ENCODE measurements around the gene CD300A. TPM values are rescaled to one million over a fixed set of nuclear protein-coding genes. Genes with fewer than 3 reads are reported as not detected.

CD300A gene
- total and polyA plus RNA-seq, 2 donors (not counting 1 experiment from before 2014, with no cell fraction given), result 2.4 to 5.7 TPM

GRCh38 chr17:74523308-74523707, 56.9 kb downstream of the CD300A start:
- Histone ChIP-seq H3K36me3 (replicated peaks in 1 of 2; ENCODE audit: control extremely low read depth in 1 of 2, control insufficient read depth in 1 of 2, extremely low read depth in 1 of 2, insufficient read depth in 2 of 2, low read length in 1 of 2) (no peaks in the 10 kb centered on the region), H3K4me1 (ENCODE audit: control insufficient read depth in 2 of 2, insufficient read depth in 2 of 2, low read length in 2 of 2) (peaks cover 24 to 30% of the 10 kb centered on the region in 2 donors), H4K20me1 (ENCODE audit: control insufficient read depth, insufficient read depth, low read length, poor library complexity, severe bottlenecking) (no peaks in the 10 kb centered on the region), H3K9ac (ENCODE audit: low read length) (no peak overlapping the region), H3K4me3 (ENCODE audit: control extremely low read depth in 1 of 5, extremely low read depth in 1 of 5, insufficient read depth in 1 of 5, low read depth in 2 of 5, low read length in 4 of 5) (no peak overlapping the region), H3K9me3 (ENCODE audit: control extremely low read depth in 1 of 3, control insufficient read depth in 2 of 3, insufficient read depth in 1 of 3, low read length in 2 of 3) (peaks cover 0 to 5% (median 0%) of the 10 kb centered on the region in 3 donors), H3K27ac (ENCODE audit: low read length in 2 of 2) (no peak overlapping the region), H2AFZ (ENCODE audit: insufficient read depth, low read depth, low read length, poor library complexity, severe bottlenecking) (no peak overlapping the region), H3K79me2 (ENCODE audit: control insufficient read depth, insufficient read depth, low read length) (no peaks in the 10 kb centered on the region), H3K4me2 (replicated peaks; ENCODE audit: low read depth, low read length, poor library complexity, severe bottlenecking) (no peak overlapping the region), H3K27me3 (replicated peaks in 1 of 4; ENCODE audit: control extremely low read depth in 1 of 4, control insufficient read depth in 3 of 4, insufficient read depth in 4 of 4, low read length in 3 of 4) (peaks cover 0 to 3% (median 0%) of the 10 kb centered on the region in 4 experiments)
- Mint-ChIP-seq H3K27ac (no peak overlapping the region), H3K9me3 (ENCODE audit: insufficient read depth) (no peaks in the 10 kb centered on the region), H3K4me3 (no peak overlapping the region), H3K27me3 (peaks cover 18% of the 10 kb centered on the region), H3K4me1 (peaks cover 18% of the 10 kb centered on the region)
- no peak for ATAC-seq (ENCODE audit: low read depth)
- CTCF ChIA-PET, result no interaction called here
- intact Hi-C loops (cut with micrococcal nuclease), result no loop called here
- TF ChIP-seq, protein P1, sequence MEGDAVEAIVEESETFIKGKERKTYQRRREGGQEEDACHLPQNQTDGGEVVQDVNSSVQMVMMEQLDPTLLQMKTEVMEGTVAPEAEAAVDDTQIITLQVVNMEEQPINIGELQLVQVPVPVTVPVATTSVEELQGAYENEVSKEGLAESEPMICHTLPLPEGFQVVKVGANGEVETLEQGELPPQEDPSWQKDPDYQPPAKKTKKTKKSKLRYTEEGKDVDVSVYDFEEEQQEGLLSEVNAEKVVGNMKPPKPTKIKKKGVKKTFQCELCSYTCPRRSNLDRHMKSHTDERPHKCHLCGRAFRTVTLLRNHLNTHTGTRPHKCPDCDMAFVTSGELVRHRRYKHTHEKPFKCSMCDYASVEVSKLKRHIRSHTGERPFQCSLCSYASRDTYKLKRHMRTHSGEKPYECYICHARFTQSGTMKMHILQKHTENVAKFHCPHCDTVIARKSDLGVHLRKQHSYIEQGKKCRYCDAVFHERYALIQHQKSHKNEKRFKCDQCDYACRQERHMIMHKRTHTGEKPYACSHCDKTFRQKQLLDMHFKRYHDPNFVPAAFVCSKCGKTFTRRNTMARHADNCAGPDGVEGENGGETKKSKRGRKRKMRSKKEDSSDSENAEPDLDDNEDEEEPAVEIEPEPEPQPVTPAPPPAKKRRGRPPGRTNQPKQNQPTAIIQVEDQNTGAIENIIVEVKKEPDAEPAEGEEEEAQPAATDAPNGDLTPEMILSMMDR (IDR thresholded peaks at IDR 0.05), result no peak
- TF ChIP-seq EZH2 (IDR thresholded peaks at IDR 0.05; ENCODE audit: borderline replicate concordance, insufficient read depth, low read depth, low read length, poor library complexity, severe bottlenecking), result no peak
- POLR2A ChIA-PET, result interaction anchor here (0.5 kb wide), 1 partner anchor 133 kb away, joined by 8 read pairs; no protein-coding TSS in a partner anchor
- DNase-seq, result no peak
- WGBS (ENCODE audit: insufficient coverage), result 100% methylated on average over 1 of the region's 3 CpGs

DNA sequence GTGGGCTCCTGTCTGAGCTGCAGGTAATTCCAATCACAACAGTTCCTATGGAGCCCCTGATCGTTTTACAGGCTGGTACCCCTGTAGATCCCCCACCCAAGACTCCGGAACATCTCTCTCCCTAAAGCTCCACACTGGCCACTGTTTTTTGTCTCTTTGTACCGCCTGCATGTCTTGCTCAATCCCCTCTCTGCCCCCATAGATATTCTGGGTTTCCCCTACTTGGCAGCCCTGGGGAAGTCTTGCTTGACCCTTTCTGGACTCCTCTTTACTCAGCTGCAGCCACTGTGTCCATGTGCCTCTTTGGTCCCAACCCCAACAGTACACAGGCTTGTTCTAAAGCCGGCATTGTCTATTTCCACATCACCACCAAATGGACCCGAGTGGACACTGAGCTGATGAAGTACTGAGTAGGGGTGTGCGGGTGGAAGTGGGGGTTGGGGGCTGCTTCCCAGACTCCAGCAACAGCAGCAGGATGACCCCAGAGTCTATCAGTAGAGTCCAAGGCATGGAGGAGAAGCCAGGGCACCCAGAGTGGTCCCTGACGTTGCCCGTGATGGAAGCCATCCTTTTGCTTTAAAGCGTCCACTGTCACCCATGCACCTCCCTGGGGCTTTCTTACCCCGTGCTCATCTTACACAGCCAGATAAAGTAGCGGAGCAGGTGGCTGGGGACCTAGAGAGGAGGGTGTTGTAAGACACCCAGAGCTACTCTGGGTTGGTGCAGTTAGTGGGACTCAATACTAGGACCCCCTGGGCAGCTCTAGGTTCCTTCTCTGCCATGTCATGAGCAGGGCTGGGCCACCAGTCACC, 58.4 kb downstream of the CD300A start:
- ChIA-PET POLR2A (interaction anchor here (0.6 kb wide), 2 partner anchors 27 to 70 kb away, joined by 3 to 5 read pairs; no protein-coding TSS in a partner anchor), CTCF (interaction anchor here (1.6 kb wide), 1 partner anchor 146 kb away, joined by 3 read pairs; no protein-coding TSS in a partner anchor)
- H3K79me2 ChIP-seq (ENCODE audit: control insufficient read depth, insufficient read depth, low read length), result no peaks in the 10 kb centered on the region
- ATAC-seq (ENCODE audit: low read depth), result no peak
- TF ChIP-seq, protein P1 (IDR thresholded peaks at IDR 0.05), result no peak
- TF ChIP-seq EZH2 (IDR thresholded peaks at IDR 0.05; ENCODE audit: borderline replicate concordance, insufficient read depth, low read depth, low read length, poor library complexity, severe bottlenecking), result no peak
- no peak overlapping the region for H3K27ac ChIP-seq (ENCODE audit: low read length in 2 of 2)
- H3K27ac Mint-ChIP-seq, result no peak overlapping the region
- H3K27me3 ChIP-seq (replicated peaks in 1 of 4; ENCODE audit: control extremely low read depth in 1 of 4, control insufficient read depth in 3 of 4, insufficient read depth in 4 of 4, low read length in 3 of 4), result peaks cover 0 to 3% (median 0%) of the 10 kb centered on the region in 4 experiments
- H3K4me1 Mint-ChIP-seq, result peaks cover 24% of the 10 kb centered on the region
- no peak for DNase-seq
- H3K4me3 Mint-ChIP-seq, result no peak overlapping the region
- peaks cover 18% of the 10 kb centered on the region for H3K27me3 Mint-ChIP-seq
- no peaks in the 10 kb centered on the region for H4K20me1 ChIP-seq (ENCODE audit: control insufficient read depth, insufficient read depth, low read length, poor library complexity, severe bottlenecking)
- no peaks in the 10 kb centered on the region for H3K9me3 Mint-ChIP-seq (ENCODE audit: insufficient read depth)
- no peak overlapping the region for H3K9ac ChIP-seq (ENCODE audit: low read length)
- no peaks in the 10 kb centered on the region for H3K36me3 ChIP-seq (replicated peaks in 1 of 2; ENCODE audit: control extremely low read depth in 1 of 2, control insufficient read depth in 1 of 2, extremely low read depth in 1 of 2, insufficient read depth in 2 of 2, low read length in 1 of 2)
- no peak overlapping the region for H2AFZ ChIP-seq (ENCODE audit: insufficient read depth, low read depth, low read length, poor library complexity, severe bottlenecking)
- 93% methylated on average over 3 of the region's 11 CpGs for WGBS (ENCODE audit: insufficient coverage)
- H3K4me3 ChIP-seq (ENCODE audit: control extremely low read depth in 1 of 5, extremely low read depth in 1 of 5, insufficient read depth in 1 of 5, low read depth in 2 of 5, low read length in 4 of 5), result no peak overlapping the region
- peaks cover 28 to 40% of the 10 kb centered on the region in 2 donors for H3K4me1 ChIP-seq (ENCODE audit: control insufficient read depth in 2 of 2, insufficient read depth in 2 of 2, low read length in 2 of 2)
- H3K4me2 ChIP-seq (replicated peaks; ENCODE audit: low read depth, low read length, poor library complexity, severe bottlenecking), result no peak overlapping the region
- intact Hi-C loops (cut with micrococcal nuclease), result no loop called here
- peaks cover 0 to 5% (median 0%) of the 10 kb centered on the region in 3 donors for H3K9me3 ChIP-seq (ENCODE audit: control extremely low read depth in 1 of 3, control insufficient read depth in 2 of 3, insufficient read depth in 1 of 3, low read length in 2 of 3)

Measured in B cell (primary cell).